ENCODE measurements around the gene SFT2D1.

Gene SFT2D1

DNA sequence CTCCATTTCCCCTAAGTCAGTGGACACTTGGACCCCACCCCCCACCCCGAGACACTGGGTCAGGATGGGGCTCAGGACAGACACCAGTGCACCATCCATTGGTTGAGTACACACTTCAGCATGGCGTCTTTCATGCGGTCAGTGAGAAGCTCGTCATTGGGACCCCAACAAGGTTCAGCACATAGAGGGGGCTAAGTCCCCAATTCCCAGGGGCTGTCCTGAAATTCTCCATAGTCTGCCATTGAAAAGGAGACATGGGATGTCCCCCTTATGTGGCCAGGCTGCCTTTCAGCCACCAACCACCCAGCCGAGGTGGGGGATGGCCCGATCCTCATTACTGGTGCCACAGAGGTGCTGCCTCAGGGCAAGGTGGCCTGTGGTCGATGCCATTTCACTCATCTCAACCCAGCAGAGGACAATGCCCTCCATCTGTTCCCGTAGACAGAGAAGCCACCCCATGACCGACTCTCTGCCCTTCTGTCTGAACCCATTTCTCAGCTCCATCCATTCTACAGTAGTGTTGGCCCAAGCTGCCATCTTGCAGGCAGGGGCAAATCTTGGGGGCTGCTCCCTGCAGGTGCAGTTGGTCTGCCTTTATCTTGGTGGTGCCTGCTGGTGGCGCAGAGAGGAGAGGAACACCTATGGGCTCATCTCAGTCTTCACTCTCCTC, 71.5 kb downstream of the SFT2D1 start:
- TF ChIP-seq, protein P1, sequence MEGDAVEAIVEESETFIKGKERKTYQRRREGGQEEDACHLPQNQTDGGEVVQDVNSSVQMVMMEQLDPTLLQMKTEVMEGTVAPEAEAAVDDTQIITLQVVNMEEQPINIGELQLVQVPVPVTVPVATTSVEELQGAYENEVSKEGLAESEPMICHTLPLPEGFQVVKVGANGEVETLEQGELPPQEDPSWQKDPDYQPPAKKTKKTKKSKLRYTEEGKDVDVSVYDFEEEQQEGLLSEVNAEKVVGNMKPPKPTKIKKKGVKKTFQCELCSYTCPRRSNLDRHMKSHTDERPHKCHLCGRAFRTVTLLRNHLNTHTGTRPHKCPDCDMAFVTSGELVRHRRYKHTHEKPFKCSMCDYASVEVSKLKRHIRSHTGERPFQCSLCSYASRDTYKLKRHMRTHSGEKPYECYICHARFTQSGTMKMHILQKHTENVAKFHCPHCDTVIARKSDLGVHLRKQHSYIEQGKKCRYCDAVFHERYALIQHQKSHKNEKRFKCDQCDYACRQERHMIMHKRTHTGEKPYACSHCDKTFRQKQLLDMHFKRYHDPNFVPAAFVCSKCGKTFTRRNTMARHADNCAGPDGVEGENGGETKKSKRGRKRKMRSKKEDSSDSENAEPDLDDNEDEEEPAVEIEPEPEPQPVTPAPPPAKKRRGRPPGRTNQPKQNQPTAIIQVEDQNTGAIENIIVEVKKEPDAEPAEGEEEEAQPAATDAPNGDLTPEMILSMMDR (IDR thresholded peaks at IDR 0.05): no peak
